ENCODE measurements around the gene PAPOLB.

PAPOLB gene

GRCh38 chr7:4878336-4879335 lies 16.8 kb upstream of the PAPOLB start:
- no peak overlapping the region for H3K4me3 ChIP-seq (ENCODE audit: low read depth, low read length)

- H3K4me3 ChIP-seq (ENCODE audit: low read depth, low read length): no peak overlapping the region
Measured at GRCh38 chr7:4876586-4876985, 14.8 kb upstream of the PAPOLB start.

GRCh38 chr7:4875391-4875790 lies 13.6 kb upstream of the PAPOLB start:
- no peak overlapping the region for H3K4me3 ChIP-seq (ENCODE audit: low read depth, low read length)

GRCh38 chr7:4873071-4873944 lies 11.5 kb upstream of the PAPOLB start:
- H3K4me3 ChIP-seq (ENCODE audit: low read depth, low read length): no peak overlapping the region

GRCh38 chr7:4871930-4872675 lies 10.3 kb upstream of the PAPOLB start:
- no peak overlapping the region for H3K4me3 ChIP-seq (ENCODE audit: low read depth, low read length)

GRCh38 chr7:4871056-4871680 lies 9.3 kb upstream of the PAPOLB start:
- no peak overlapping the region for H3K4me3 ChIP-seq (ENCODE audit: low read depth, low read length)

- no peak overlapping the region for H3K4me3 ChIP-seq (ENCODE audit: low read depth, low read length)
Measured at GRCh38 chr7:4868493-4868892, 6.7 kb upstream of the PAPOLB start.

GRCh38 chr7:4866528-4867496 lies 5.0 kb upstream of the PAPOLB start:
- no peak overlapping the region for H3K4me3 ChIP-seq (ENCODE audit: low read depth, low read length)

- no peak overlapping the region for H3K4me3 ChIP-seq (ENCODE audit: low read depth, low read length)
Measured at GRCh38 chr7:4862156-4862555, 326 bp upstream of the PAPOLB start.

GRCh38 chr7:4861227-4861626 lies 603 bp downstream of the PAPOLB start:
- no peak overlapping the region for H3K4me3 ChIP-seq (ENCODE audit: low read depth, low read length)

GRCh38 chr7:4857189-4857588 lies 4.6 kb downstream of the PAPOLB start:
- no peak overlapping the region for H3K4me3 ChIP-seq (ENCODE audit: low read depth, low read length)

GRCh38 chr7:4856336-4857057 lies 5.3 kb downstream of the PAPOLB start:
- no peak overlapping the region for H3K4me3 ChIP-seq (ENCODE audit: low read depth, low read length)

GRCh38 chr7:4854916-4855315 lies 6.9 kb downstream of the PAPOLB start:
- H3K4me3 ChIP-seq (ENCODE audit: low read depth, low read length): no peak overlapping the region

- no peak overlapping the region for H3K4me3 ChIP-seq (ENCODE audit: low read depth, low read length)
Measured at GRCh38 chr7:4851459-4852422, 10.1 kb downstream of the PAPOLB start.

GRCh38 chr7:4850262-4850795 lies 11.5 kb downstream of the PAPOLB start:
- no peak overlapping the region for H3K4me3 ChIP-seq (ENCODE audit: low read depth, low read length)

GRCh38 chr7:4849390-4849789 lies 12.4 kb downstream of the PAPOLB start:
- no peak overlapping the region for H3K4me3 ChIP-seq (ENCODE audit: low read depth, low read length)

- no peak overlapping the region for H3K4me3 ChIP-seq (ENCODE audit: low read depth, low read length)
Measured at GRCh38 chr7:4845740-4846142, 16.1 kb downstream of the PAPOLB start.
